KOPT-K1 (cell line): ENCODE measurements around the gene SLC44A5.
"Not testable (repeated sequence)": the region's sequence is repeated elsewhere in the genome, so short reads cannot be mapped to it uniquely, and the experiment has no call there.

Source experiments
- H3K27ac ChIP-seq: fragments of 200-600 bp; sonication (generic); 2 replicates; pipeline ENCODE4 v1.5.1; 2016; ENCODE audit warnings: antibody characterized with exemption, mild to moderate bottlenecking, low read depth, low read length; ENCODE audit not compliant: poor library complexity, severe bottlenecking
- H3K36me3 ChIP-seq: fragments of 200-600 bp; sonication (generic); 2 replicates; pipeline ENCODE4 v1.5.1; 2017; ENCODE audit warnings: antibody characterized with exemption, mild to moderate bottlenecking, low read length, moderate library complexity; ENCODE audit not compliant: insufficient read depth
- H3K9me3 ChIP-seq: fragments of 200-600 bp; sonication (generic); 2 replicates; pipeline ENCODE4 v1.5.1; 2017; ENCODE audit warnings: antibody characterized with exemption, low read length, mild to moderate bottlenecking; ENCODE audit not compliant: insufficient read depth, poor library complexity, severe bottlenecking

SLC44A5 gene

GRCh38 chr1:75233302-75233929, 377.5 kb downstream of the SLC44A5 start:
- H3K9me3 ChIP-seq: no peaks in the 10 kb centered on the region
- H3K36me3 ChIP-seq: no peaks in the 10 kb centered on the region

DNA sequence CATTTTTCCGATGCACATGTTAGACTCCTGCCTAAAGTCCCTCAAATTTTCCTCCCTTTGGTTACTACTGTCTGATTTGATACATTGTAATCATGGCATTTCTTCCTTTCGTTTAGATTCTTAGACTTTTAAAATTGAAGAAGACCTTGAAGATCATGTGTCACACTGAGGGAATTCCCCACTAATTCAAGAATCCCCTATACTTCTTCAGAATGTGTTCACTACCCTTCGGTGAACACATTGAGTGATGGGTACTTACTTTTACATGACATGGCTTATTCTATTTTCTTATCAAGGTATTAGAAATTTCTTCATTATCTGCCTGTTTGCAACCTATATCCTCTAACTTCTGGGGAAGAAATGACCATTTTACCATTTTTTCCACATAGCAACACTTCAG, 390.8 kb downstream of the SLC44A5 start:
- Histone ChIP-seq H3K27ac (no peak overlapping the region), H3K36me3 (no peaks in the 10 kb centered on the region), H3K9me3 (no peaks in the 10 kb centered on the region)

More at GRCh38 chr1:75233302-75233929, 377.5 kb downstream of the SLC44A5 start:
- no peak overlapping the region for H3K27ac ChIP-seq

DNA sequence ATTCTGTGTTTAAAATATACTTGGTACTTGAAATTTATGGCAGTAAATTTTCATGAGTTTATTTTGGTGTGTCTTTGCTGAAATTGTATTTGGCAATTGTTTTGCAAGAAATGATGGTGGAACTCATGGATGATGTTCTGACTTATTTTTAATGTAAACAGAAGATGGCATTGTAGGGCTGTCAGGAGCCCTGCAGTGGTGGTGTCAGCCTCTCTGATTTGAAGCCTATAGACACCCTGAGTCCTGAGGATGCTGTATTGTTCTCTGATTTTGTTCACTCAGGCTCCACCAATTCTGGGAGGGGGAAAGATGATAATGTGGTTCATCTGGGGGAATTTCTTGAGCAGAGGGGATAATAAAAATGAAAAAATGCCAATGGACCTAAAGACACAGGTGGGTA, 396.9 kb downstream of the SLC44A5 start:
- Histone ChIP-seq H3K36me3 (no peaks in the 10 kb centered on the region), H3K9me3 (no peaks in the 10 kb centered on the region), H3K27ac (no peak overlapping the region)

- Histone ChIP-seq H3K36me3 (no peaks in the 10 kb centered on the region), H3K9me3 (no peaks in the 10 kb centered on the region), H3K27ac (no peak overlapping the region)
Observed at GRCh38 chr1:75211648-75212047, 399.3 kb downstream of the SLC44A5 start.

- H3K27ac ChIP-seq: no peak overlapping the region
- no peaks in the 10 kb centered on the region for H3K9me3 ChIP-seq
- H3K36me3 ChIP-seq: no peaks in the 10 kb centered on the region
Observed at GRCh38 chr1:75208862-75209261, 402.1 kb downstream of the SLC44A5 start.

- no peaks in the 10 kb centered on the region for H3K36me3 ChIP-seq
- no peak overlapping the region for H3K27ac ChIP-seq
- H3K9me3 ChIP-seq: no peaks in the 10 kb centered on the region
Observed at GRCh38 chr1:75203415-75204277, 407.3 kb downstream of the SLC44A5 start.

DNA sequence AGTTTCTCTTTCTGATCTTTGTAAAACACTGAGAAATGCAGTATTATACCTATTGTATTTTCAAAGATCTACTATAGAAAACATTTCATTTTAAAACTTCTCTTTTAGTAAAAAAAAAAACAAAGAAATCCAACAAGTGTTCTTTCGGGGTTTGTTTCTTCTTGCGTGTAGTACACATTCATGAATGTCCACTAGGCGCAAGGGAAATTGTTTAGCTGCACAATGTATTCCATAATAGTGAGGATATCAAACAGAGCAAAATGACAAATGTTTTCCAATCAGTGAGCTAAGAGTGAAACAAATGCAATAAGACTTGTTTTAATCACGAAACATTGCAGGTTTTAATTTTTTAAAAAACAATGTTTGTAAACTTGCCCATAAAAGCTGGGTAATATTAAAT, 408.2 kb downstream of the SLC44A5 start:
- Histone ChIP-seq H3K9me3 (no peaks in the 10 kb centered on the region), H3K27ac (no peak overlapping the region), H3K36me3 (no peaks in the 10 kb centered on the region)

DNA sequence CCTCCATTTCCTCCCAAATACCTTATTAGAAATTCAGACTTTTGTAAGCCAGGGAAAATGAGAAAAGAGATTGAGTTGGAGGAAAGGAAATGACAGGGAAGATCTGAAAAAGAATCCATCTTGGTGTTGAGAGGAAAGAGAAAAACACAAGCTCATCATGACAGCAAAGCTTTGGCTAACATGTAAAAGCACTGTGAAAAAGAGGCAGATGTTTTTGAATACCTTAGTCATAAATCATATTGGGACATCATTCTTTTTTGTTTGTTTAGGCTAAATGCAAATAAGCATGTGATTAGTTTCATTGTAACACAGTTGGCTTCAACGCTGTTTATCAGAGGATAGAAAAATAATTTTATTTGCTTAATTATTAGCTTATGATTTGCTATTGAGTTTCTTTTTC, 412.2 kb downstream of the SLC44A5 start:
- Histone ChIP-seq H3K36me3 (no peaks in the 10 kb centered on the region), H3K27ac (no peak overlapping the region), H3K9me3 (no peaks in the 10 kb centered on the region)

GRCh38 chr1:75198163-75198562, 412.8 kb downstream of the SLC44A5 start:
- no peaks in the 10 kb centered on the region for H3K36me3 ChIP-seq
- no peaks in the 10 kb centered on the region for H3K9me3 ChIP-seq
- H3K27ac ChIP-seq: no peak overlapping the region

- H3K36me3 ChIP-seq: no peaks in the 10 kb centered on the region
- no peaks in the 10 kb centered on the region for H3K9me3 ChIP-seq
- no peak overlapping the region for H3K27ac ChIP-seq
Observed at GRCh38 chr1:75188892-75189291, 422.0 kb downstream of the SLC44A5 start.

DNA sequence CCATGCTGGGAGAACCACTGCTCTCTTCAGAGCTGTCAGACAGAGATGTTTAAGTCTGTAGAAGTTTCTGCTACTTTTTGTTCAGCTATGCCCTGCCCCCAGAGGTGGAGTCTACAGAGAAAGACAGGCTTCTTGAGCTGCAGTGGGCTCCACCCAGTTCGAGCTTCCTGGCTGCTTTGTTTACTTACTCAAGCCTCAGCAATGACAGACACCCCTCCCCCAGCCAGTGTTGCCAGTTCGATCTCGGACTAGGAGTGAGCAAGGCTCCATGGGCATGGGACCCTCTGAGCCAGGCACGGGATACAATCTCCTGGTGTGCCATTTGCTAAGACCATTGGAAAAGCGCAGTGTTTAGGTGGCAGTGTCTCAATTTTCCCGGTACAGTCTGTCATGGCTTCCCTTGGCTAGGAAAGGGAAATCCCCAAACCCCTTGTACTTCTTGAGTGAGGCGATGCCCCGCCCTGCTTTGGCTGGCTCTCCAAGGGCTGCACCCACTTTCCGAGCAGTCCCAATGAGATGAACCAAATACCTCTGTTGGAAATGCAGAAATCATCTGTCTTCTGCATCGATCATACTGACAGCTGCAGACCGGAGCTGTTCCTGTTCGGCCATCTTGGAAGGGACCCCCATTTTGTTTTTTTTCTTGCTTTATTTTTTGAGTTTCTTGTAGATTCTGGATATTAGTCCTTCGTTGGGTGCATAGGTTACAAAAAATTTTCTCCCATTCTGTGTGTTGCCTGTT, 429.5 kb downstream of the SLC44A5 start:
- not testable (repeated sequence) for H3K9me3 ChIP-seq, H3K27ac ChIP-seq, H3K36me3 ChIP-seq

DNA sequence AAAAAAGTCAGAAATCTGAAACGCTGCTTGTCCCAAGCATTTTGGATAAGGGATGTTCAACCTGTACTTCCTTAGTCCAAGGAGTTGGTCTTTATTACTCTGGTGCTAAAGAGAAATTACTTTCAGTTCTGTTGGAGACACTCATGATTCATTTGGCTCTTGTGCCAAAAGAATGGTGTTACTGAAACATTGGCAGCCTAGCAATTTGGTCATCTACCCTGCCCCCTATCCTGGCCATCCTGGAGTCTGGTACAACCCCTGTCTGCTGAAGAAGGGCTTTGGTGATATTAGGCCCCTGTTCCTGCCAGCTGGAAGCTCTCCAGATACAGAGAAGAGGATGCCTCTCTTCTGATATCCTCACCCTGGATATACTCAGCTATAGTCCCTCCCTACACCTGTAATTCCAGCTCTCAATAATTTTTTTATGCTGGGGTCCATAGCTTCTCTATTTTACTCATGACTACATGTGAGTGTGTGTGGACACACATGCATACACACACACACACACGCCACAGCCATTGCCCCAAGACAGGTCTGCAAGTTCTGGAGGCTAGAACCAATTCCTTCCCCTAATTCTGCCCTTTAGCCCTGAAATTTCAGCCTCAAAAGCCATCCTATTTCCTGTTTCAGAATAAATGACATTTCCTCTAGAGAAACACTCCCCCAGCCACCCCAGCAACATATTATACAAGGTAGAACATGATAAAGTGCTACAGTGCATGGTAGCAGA, 436.7 kb downstream of the SLC44A5 start:
- H3K27ac ChIP-seq: no peak overlapping the region
- H3K9me3 ChIP-seq: no peaks in the 10 kb centered on the region
- no peaks in the 10 kb centered on the region for H3K36me3 ChIP-seq

GRCh38 chr1:75172556-75172955, 438.4 kb downstream of the SLC44A5 start:
- Histone ChIP-seq H3K27ac (no peak overlapping the region), H3K9me3 (no peaks in the 10 kb centered on the region), H3K36me3 (no peaks in the 10 kb centered on the region)

DNA sequence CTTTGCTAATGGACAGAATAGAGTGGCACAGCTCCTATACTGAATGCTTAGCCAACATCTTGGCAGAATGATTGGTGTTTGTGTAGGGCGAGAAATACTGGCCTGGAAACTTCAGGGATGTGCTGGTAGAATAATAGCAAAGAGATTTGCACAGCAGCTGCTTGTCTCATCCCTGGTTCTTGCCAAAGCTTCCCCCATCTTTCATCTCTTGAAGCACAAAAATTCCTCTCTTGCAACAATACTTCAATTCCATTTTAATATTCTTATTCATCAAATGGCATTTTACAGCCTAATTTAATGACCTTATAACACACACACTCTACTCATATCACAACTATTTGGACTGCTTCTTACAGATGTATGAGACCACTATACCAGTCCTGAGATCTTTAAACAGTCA, 439.0 kb downstream of the SLC44A5 start:
- H3K36me3 ChIP-seq: no peaks in the 10 kb centered on the region
- no peaks in the 10 kb centered on the region for H3K9me3 ChIP-seq
- H3K27ac ChIP-seq: no peak overlapping the region

GRCh38 chr1:75170981-75171380, 439.9 kb downstream of the SLC44A5 start:
- no peak overlapping the region for H3K27ac ChIP-seq
- H3K36me3 ChIP-seq: no peaks in the 10 kb centered on the region
- H3K9me3 ChIP-seq: no peaks in the 10 kb centered on the region
